ENCODE results near the gene LRRC8E. TPM values are rescaled to one million over a fixed set of nuclear protein-coding genes. Genes with fewer than 3 reads are reported as not detected.

Gene LRRC8E
- total and polyA plus RNA-seq, 10 of the 15 experiments (the other 5 are each of a cell fraction or from before 2014, with no cell fraction given): 0.04 to 0.32 (median 0.25) TPM; not detected in 7

GRCh38 chr19:7944177-7944761 is 56.0 kb downstream of the LRRC8E start:
- H2AFZ ChIP-seq (ENCODE audit: control insufficient read depth, low read depth, low read length): peak overlapping the region; percentile 91
- DNase-seq (ENCODE audit: low read depth, low spot score): peak; percentile 58
- H3K27ac ChIP-seq (ENCODE audit: control insufficient read depth, insufficient read depth): peak overlapping the region; percentile 59
- BruUV-seq (replicated peaks): TSS peak; percentile 99
- in situ Hi-C loops (cut with MboI): loop anchor here (10.0 kb wide), 1 partner anchor 311 kb away; no protein-coding TSS in a partner anchor
- H3K9me3 ChIP-seq (replicated peaks; ENCODE audit: control insufficient read depth, insufficient read depth, low read length): no peaks in the 10 kb centered on the region
- peak overlapping the region; percentile 75 for H3K4me3 ChIP-seq
- 24% methylated on average over 18 of the region's 18 CpGs for WGBS (ENCODE audit: insufficient coverage, insufficient replicate concordance, low lambda C conversion rate, missing lambda C conversion rate)
- H3K4me2 ChIP-seq (ENCODE audit: control insufficient read depth, insufficient read depth): peak overlapping the region; percentile 100
- CTCF ChIA-PET: interaction anchor here (0.6 to 4.3 kb wide), 27 partner anchors 10 to 842 kb away, joined by 3 to 55 read pairs (median 7); partner anchors contain the start of genes ELAVL1, MAP2K7, SNAPC2 and ZNF414
- SMC1A ChIA-PET (ENCODE audit: uncharacterized antibody, unreplicated experiment): interaction anchor here (0.8 to 3.1 kb wide), 11 partner anchors 13 to 232 kb away, joined by 3 to 29 read pairs (median 3); partner anchors contain the start of genes ELAVL1 and SNAPC2
- H3K79me2 ChIP-seq (ENCODE audit: control insufficient read depth, insufficient read depth, low read length): peaks cover 23% of the 10 kb centered on the region
- POLR2A ChIA-PET: interaction anchor here (0.6 to 2.4 kb wide), 6 partner anchors 14 to 231 kb away, joined by 3 to 18 read pairs (median 4); partner anchors contain the start of genes MAP2K7 and SNAPC2
- H3K9ac ChIP-seq (ENCODE audit: control insufficient read depth, insufficient read depth, low read length): peak overlapping the region; percentile 76
- intact Hi-C loops (cut with micrococcal nuclease; ENCODE audit: unreplicated experiment): loop anchor here (1.0 to 10.0 kb wide), 3 partner anchors 58 to 309 kb away; no protein-coding TSS in a partner anchor
- FAIRE-seq: no peak
- H3K4me1 ChIP-seq (ENCODE audit: control insufficient read depth, insufficient read depth, low read length): peaks cover 7% of the 10 kb centered on the region
- ATAC-seq: peak; percentile 67
- no peaks in the 10 kb centered on the region for H3K27me3 ChIP-seq (replicated peaks in 1 of 2; ENCODE audit: control insufficient read depth in 2 of 2, insufficient read depth in 2 of 2, low read length in 1 of 2)
- RAD21 ChIA-PET (ENCODE audit: unreplicated experiment): interaction anchor here (0.5 to 2.3 kb wide), 19 partner anchors 12 to 842 kb away, joined by 3 to 17 read pairs (median 4); partner anchors contain the start of genes ELAVL1, MAP2K7, MARCHF2 and NDUFA7
- peaks cover 0 to 7% of the 10 kb centered on the region in 2 experiments; a peak in 3 of 4 replicates for H3K36me3 ChIP-seq (ENCODE audit: control insufficient read depth in 2 of 2, insufficient read depth in 2 of 2, low read length in 1 of 2)
- H4K20me1 ChIP-seq (ENCODE audit: control insufficient read depth, insufficient read depth): no peaks in the 10 kb centered on the region
- TF ChIP-seq TCF12 (IDR thresholded peaks at IDR 0.05; ENCODE audit: low read depth, low read length) (no peak), SMC3 (IDR thresholded peaks at IDR 0.05; ENCODE audit: borderline replicate concordance, low read length) (peak; percentile 76; the same call in 1 of the 2 replicates), MLLT1 (IDR thresholded peaks at IDR 0.05) (peak; percentile 42; the same call in 1 of the 2 replicates), CTCF (IDR thresholded peaks at IDR 0.05 in 2 of 3, conservative IDR thresholded peaks at IDR 0.05 in 1 of 3; ENCODE audit: control insufficient read depth in 2 of 3, extremely low read depth in 1 of 3, insufficient read depth in 1 of 3, low read depth in 3 of 3, low read length in 3 of 3) (peak; percentile 70 to 82 (median 80)), SRF (IDR thresholded peaks at IDR 0.05; ENCODE audit: low read depth in 2 of 2, low read length in 2 of 2) (no peak), REST (IDR thresholded peaks at IDR 0.05; ENCODE audit: low read depth, low read length) (peak; percentile 57; the same call in 1 of the 2 replicates), KLF5 (IDR thresholded peaks at IDR 0.05; ENCODE audit: partially characterized antibody) (no peak), NFXL1 (IDR thresholded peaks at IDR 0.05; ENCODE audit: borderline replicate concordance) (no peak), NFYB (IDR thresholded peaks at IDR 0.05; ENCODE audit: insufficient read depth, low read depth, low read length) (no peak), SMARCA5 (IDR thresholded peaks at IDR 0.05) (peak; percentile 91), NBN (IDR thresholded peaks at IDR 0.05) (peak; percentile 52; the same call in 1 of the 2 replicates), SMAD1 (IDR thresholded peaks at IDR 0.05; ENCODE audit: low read depth, partially characterized antibody) (no peak)
- TF ChIP-seq, protein P1, sequence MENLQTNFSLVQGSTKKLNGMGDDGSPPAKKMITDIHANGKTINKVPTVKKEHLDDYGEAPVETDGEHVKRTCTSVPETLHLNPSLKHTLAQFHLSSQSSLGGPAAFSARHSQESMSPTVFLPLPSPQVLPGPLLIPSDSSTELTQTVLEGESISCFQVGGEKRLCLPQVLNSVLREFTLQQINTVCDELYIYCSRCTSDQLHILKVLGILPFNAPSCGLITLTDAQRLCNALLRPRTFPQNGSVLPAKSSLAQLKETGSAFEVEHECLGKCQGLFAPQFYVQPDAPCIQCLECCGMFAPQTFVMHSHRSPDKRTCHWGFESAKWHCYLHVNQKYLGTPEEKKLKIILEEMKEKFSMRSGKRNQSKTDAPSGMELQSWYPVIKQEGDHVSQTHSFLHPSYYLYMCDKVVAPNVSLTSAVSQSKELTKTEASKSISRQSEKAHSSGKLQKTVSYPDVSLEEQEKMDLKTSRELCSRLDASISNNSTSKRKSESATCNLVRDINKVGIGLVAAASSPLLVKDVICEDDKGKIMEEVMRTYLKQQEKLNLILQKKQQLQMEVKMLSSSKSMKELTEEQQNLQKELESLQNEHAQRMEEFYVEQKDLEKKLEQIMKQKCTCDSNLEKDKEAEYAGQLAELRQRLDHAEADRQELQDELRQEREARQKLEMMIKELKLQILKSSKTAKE (IDR thresholded peaks at IDR 0.05; ENCODE audit: low read depth, poor library complexity, severe bottlenecking): peak; percentile 65
